ENCODE measurements around the gene ROR1. TPM values are rescaled to one million over a fixed set of nuclear protein-coding genes. Genes with fewer than 3 reads are reported as not detected.

ROR1 gene
- total and polyA plus RNA-seq, 9 of the 15 experiments (the other 6 are each of a cell fraction or from before 2014, with no cell fraction given), result 0.02 TPM; not detected in 8

DNA sequence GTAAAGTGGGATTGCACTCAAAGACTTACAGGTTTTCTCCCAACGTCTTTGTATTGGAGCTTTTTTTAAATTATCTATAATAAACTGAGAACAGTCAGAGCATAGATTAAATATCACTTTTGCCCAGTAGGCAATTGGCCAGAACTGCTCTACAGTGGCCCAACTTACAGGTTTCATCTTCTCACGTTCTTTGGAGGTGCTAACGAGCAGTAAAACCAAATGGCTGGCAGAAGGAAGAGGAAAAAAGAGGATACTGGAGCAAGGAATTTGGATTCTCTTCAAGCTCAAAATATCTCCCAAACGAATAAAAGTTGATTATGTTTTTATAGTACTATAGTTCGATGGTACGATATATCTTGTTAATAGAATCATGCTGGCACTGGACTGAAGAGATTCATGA, 201.1 kb downstream of the ROR1 start:
- CTCF ChIA-PET (ENCODE audit: low intra/inter-chr PET ratio), result no interaction called here
- no peak overlapping the region for H3K4me2 ChIP-seq (ENCODE audit: insufficient read depth, low read length)
- H3K9me1 ChIP-seq (ENCODE audit: control insufficient read depth, insufficient read depth, low read length), result no peaks in the 10 kb centered on the region
- no peak overlapping the region for H3K9ac ChIP-seq (ENCODE audit: insufficient read depth in 1 of 2, low read depth in 2 of 2, low read length in 2 of 2)
- DNase-seq (ENCODE audit: extremely low read depth in 1 of 4, low spot score in 3 of 4) (no peak), FAIRE-seq (no peak), ATAC-seq (no peak)
- BruUV-seq (replicated peaks), result no TSS peak
- intact Hi-C loops (cut with micrococcal nuclease), result no loop called here
- POLR2A ChIA-PET, result no interaction called here
- H4K20me1 ChIP-seq (replicated peaks; ENCODE audit: control insufficient read depth, insufficient read depth, low read length), result no peaks in the 10 kb centered on the region
- 0% methylated on average over 6 of the region's 6 CpGs for WGBS (ENCODE audit: insufficient coverage, low coverage, missing lambda C conversion rate)
- TF ChIP-seq ZNF668 (CRISPR knock-in tag; IDR thresholded peaks at IDR 0.05) (no peak), ZNF586 (CRISPR knock-in tag; conservative IDR thresholded peaks at IDR 0.05) (no peak), TSHZ1 (CRISPR knock-in tag; IDR thresholded peaks at IDR 0.05) (no peak), PRPF4 (IDR thresholded peaks at IDR 0.05; ENCODE audit: insufficient read depth, low read depth, low read length, poor library complexity, severe bottlenecking) (no peak), RBFOX2 (IDR thresholded peaks at IDR 0.05; ENCODE audit: low read depth, low read length) (no peak), CAMTA2 (CRISPR knock-in tag; conservative IDR thresholded peaks at IDR 0.05) (no peak), FIP1L1 (IDR thresholded peaks at IDR 0.05; ENCODE audit: low read depth, low read length, poor library complexity, severe bottlenecking) (no peak), RFX1 (IDR thresholded peaks at IDR 0.05) (no peak), CBX1 (IDR thresholded peaks at IDR 0.05; ENCODE audit: low read depth) (no peak), ZNF12 (CRISPR knock-in tag; IDR thresholded peaks at IDR 0.05) (no peak), RAD21 (CRISPR knock-in tag; conservative IDR thresholded peaks at IDR 0.05 in 1 of 2, IDR thresholded peaks at IDR 0.05 in 1 of 2) (no peak), ZNF239 (CRISPR knock-in tag; IDR thresholded peaks at IDR 0.05) (no peak)
- H3K36me3 ChIP-seq (ENCODE audit: control insufficient read depth, insufficient read depth, low read length), result no peaks in the 10 kb centered on the region
- in situ Hi-C loops (cut with MboI), result no loop called here
- H3K27ac ChIP-seq (ENCODE audit: extremely low read depth, low read depth, low read length), result no peak overlapping the region
- H2AFZ ChIP-seq (ENCODE audit: low read depth, low read length), result no peak overlapping the region
- no peak overlapping the region for H3K4me3 ChIP-seq
- no peaks in the 10 kb centered on the region for H3K79me2 ChIP-seq (ENCODE audit: control insufficient read depth, insufficient read depth, low read length)
- H3K4me1 ChIP-seq (replicated peaks in 1 of 2; ENCODE audit: control insufficient read depth in 2 of 2, insufficient read depth in 2 of 2, low read length in 2 of 2), result no peaks in the 10 kb centered on the region
- no peaks in the 10 kb centered on the region for H3K9me3 ChIP-seq (replicated peaks; ENCODE audit: control insufficient read depth, insufficient read depth, low read depth, low read length)
- no peaks in the 10 kb centered on the region for H3K27me3 ChIP-seq (ENCODE audit: control insufficient read depth in 2 of 2, insufficient read depth in 2 of 2, low read length in 2 of 2)
